ENCODE measurements around the gene FKBP1A.

The FKBP1A gene

DNA sequence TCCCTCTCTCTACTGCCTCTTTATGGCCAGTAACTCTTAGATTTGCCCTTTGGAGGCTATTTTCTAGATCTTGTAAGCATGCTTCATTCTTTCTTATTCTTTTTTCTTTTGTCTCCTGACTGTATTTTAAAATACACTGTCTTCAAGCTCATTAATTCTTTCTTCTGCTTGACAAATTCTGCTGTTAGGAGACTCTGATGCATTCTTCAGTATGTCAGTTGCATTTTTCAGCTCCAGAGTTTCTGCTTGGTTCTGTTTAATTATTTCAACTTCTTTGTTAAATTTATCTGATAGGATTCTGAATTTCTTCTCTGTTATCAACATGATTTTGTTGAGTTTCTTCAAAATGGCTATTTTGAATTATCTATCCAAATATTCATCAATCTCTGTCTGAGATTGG is 38.9 kb downstream of the FKBP1A start:
- TF ChIP-seq RARB (CRISPR knock-in tag; IDR thresholded peaks at IDR 0.05) (no peak), BACH2 (CRISPR knock-in tag; IDR thresholded peaks at IDR 0.05; ENCODE audit: borderline replicate concordance) (no peak), PPARA (CRISPR knock-in tag; IDR thresholded peaks at IDR 0.05; ENCODE audit: borderline replicate concordance) (no peak), TCF4 (CRISPR knock-in tag; IDR thresholded peaks at IDR 0.05; ENCODE audit: borderline replicate concordance) (no peak), ZNF565 (CRISPR knock-in tag; conservative IDR thresholded peaks at IDR 0.05; ENCODE audit: low read depth) (no peak), SNAI2 (CRISPR knock-in tag; IDR thresholded peaks at IDR 0.05) (no peak), ZFP30 (CRISPR knock-in tag; IDR thresholded peaks at IDR 0.05) (no peak), CSDC2 (CRISPR knock-in tag; IDR thresholded peaks at IDR 0.05) (no peak), GLIS3 (CRISPR knock-in tag; IDR thresholded peaks at IDR 0.05) (no peak), CREB5 (CRISPR knock-in tag; IDR thresholded peaks at IDR 0.05; ENCODE audit: low read depth) (no peak), ESRRG (CRISPR knock-in tag; IDR thresholded peaks at IDR 0.05) (no peak), CSRNP3 (CRISPR knock-in tag; IDR thresholded peaks at IDR 0.05) (no peak), ZC3H10 (CRISPR knock-in tag; IDR thresholded peaks at IDR 0.05) (no peak), ISL1 (CRISPR knock-in tag; IDR thresholded peaks at IDR 0.05) (no peak), OSR1 (CRISPR knock-in tag; IDR thresholded peaks at IDR 0.05) (no peak), POU6F1 (CRISPR knock-in tag; IDR thresholded peaks at IDR 0.05; ENCODE audit: borderline replicate concordance, low read depth) (no peak), ARNTL (CRISPR knock-in tag; IDR thresholded peaks at IDR 0.05; ENCODE audit: borderline replicate concordance, low read depth) (no peak)
- TF ChIP-seq, protein P1, sequence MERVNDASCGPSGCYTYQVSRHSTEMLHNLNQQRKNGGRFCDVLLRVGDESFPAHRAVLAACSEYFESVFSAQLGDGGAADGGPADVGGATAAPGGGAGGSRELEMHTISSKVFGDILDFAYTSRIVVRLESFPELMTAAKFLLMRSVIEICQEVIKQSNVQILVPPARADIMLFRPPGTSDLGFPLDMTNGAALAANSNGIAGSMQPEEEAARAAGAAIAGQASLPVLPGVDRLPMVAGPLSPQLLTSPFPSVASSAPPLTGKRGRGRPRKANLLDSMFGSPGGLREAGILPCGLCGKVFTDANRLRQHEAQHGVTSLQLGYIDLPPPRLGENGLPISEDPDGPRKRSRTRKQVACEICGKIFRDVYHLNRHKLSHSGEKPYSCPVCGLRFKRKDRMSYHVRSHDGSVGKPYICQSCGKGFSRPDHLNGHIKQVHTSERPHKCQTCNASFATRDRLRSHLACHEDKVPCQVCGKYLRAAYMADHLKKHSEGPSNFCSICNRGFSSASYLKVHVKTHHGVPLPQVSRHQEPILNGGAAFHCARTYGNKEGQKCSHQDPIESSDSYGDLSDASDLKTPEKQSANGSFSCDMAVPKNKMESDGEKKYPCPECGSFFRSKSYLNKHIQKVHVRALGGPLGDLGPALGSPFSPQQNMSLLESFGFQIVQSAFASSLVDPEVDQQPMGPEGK (CRISPR knock-in tag; IDR thresholded peaks at IDR 0.05; ENCODE audit: borderline replicate concordance), result no peak
- no peak for ATAC-seq

GRCh38 chr20:1346315-1346969 is 46.4 kb downstream of the FKBP1A start:
- ATAC-seq, result no peak
- no peak for TF ChIP-seq CSRNP3 (CRISPR knock-in tag; IDR thresholded peaks at IDR 0.05)
- TF ChIP-seq ZC3H10 (CRISPR knock-in tag; IDR thresholded peaks at IDR 0.05), result no peak
- no peak for TF ChIP-seq GLIS3 (CRISPR knock-in tag; IDR thresholded peaks at IDR 0.05)

DNA sequence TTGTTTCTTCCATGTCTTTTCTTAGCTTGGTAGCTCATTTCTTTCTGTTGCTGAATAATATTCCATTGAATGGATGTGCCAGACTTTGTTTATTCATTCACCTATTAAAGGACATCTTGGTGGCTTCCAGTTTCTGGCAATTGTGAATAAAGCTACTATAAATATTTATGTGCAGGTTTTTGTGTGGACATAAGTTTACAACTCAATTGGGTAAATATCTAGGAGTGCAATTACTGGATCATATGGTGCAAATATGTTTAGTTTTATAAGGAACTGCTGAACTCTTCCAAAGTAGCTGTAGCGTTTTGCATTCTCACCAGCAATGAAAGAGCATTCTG is 47.1 kb downstream of the FKBP1A start:
- ATAC-seq, result no peak
- no peak for TF ChIP-seq ZNF8 (CRISPR knock-in tag; IDR thresholded peaks at IDR 0.05)
- TF ChIP-seq RARB (CRISPR knock-in tag; IDR thresholded peaks at IDR 0.05), result no peak
- no peak for TF ChIP-seq ISL1 (CRISPR knock-in tag; IDR thresholded peaks at IDR 0.05)
- no peak for TF ChIP-seq ESRRG (CRISPR knock-in tag; IDR thresholded peaks at IDR 0.05)
- TF ChIP-seq CSRNP3 (CRISPR knock-in tag; IDR thresholded peaks at IDR 0.05), result no peak
- no peak for TF ChIP-seq TOX (CRISPR knock-in tag; IDR thresholded peaks at IDR 0.05; ENCODE audit: borderline replicate concordance)
- no peak for TF ChIP-seq ZC3H10 (CRISPR knock-in tag; IDR thresholded peaks at IDR 0.05)
- no peak for TF ChIP-seq PPARA (CRISPR knock-in tag; IDR thresholded peaks at IDR 0.05; ENCODE audit: borderline replicate concordance)
- no peak for TF ChIP-seq TSHZ2 (CRISPR knock-in tag; IDR thresholded peaks at IDR 0.05)
- no peak for TF ChIP-seq CREB5 (CRISPR knock-in tag; IDR thresholded peaks at IDR 0.05; ENCODE audit: low read depth)
- TF ChIP-seq ARNTL (CRISPR knock-in tag; IDR thresholded peaks at IDR 0.05; ENCODE audit: borderline replicate concordance, low read depth), result no peak
- TF ChIP-seq POU6F1 (CRISPR knock-in tag; IDR thresholded peaks at IDR 0.05; ENCODE audit: borderline replicate concordance, low read depth), result no peak
